ENCODE data around the gene MAPK4.

Gene MAPK4

DNA sequence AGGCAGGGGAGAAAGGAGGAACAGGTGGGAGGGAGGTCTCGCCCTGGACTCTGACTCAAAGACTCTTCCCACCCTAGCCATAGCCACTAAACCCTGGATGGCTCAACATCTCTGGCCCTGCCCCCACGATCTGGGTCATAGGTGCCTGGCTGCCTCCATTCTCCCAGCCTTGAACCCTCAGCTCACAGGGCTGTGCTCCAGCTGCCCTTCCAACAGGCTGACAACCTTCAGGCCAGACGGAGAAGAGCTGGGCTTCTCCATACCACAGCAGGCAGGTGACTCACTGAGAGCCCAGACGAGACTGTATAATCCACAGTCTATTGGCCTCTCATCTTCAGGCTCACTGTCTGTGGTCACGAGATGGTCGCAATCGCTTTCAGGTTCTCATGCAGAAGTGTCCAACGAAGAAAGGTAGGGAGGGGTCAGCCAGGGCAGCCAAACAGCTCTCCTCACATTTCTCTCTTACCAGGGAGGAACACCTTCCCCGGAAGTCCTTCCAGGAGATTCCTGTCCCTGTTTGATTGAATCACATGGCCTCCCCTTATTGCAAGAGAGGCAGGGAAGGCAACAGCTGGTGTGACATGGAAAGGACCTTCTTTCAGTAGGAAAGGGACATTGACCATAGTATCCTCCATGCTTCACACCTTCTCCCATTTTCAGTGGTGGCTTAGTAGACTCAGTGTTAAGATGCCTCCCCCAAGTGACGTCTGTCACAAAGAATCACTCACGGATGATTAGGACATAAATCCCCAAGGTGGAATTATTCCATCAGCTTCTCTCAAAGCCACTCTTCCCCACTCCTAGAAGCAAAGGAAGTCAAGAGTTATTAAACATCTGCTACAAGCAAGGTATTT is 159.8 kb downstream of the MAPK4 start:
- no peak for DNase-seq (ENCODE audit: low read depth, low spot score)

DNA sequence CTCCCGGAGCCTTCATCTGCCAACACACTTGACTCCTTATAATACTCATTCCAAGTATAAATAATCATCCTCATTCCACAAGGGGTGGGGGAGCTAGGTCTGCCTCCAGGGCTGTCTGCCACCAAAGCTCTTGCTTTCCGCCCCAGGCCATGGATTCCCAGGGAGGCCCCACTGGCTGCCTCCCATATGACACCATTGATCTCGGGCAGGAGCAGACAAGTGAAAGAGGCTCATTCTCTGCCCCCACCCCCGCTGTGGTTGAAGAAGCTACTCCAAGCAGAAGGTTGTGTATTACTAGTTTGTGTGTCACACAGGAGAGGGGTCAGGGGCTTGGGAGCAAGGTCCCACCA is 160.4 kb downstream of the MAPK4 start:
- no peak for DNase-seq (ENCODE audit: low read depth, low spot score)

DNA sequence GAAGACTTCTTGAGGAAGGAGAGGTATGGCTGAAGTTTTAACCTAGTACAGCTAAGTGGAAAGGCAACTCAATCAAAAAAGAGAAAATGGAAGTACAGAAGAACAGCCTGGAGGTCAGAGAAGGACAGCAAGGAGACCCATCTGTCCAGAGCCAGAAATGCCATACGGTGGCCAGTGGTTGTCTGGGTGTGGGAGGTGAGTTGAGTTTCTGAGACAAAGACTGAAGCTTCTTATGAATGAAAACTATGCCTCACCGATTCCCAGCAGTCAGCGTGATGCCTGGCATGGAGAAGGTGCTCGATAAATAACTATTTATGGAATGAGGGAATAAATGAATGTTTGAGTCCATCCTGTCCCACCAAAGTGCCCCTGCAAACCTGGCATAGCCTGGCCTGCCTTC is 161.1 kb downstream of the MAPK4 start:
- DNase-seq (ENCODE audit: low read depth, low spot score), result no peak

DNA sequence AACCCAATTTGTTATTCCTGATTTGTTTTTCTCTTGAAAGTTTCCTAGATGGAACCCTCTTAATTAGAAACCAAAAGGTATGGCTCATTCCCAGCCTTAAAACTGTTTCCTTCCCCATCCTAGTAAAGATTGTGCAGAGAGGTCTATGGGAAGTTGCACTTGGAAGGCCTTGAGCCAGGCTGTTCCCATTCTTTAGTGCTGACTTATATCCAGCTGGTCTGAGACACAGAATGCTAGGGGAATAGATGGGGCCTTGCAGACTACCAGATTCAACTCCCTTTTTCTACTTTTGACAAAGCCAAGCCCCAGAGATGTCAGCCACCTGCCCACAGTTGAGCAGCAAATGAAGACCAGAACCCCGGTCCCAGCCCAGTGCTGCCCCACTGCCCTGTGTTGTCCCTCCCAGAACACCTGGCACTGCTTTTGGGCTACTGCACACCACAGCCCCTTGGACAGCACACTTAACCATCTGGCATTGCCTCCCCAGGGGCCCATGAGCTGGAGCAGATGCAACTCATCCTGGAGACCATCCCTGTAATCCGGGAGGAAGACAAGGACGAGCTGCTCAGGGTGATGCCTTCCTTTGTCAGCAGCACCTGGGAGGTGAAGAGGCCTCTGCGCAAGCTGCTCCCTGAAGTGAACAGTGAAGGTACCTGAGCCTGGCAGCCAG is 161.7 kb downstream of the MAPK4 start:
- no peak for DNase-seq (ENCODE audit: low read depth, low spot score)

DNA sequence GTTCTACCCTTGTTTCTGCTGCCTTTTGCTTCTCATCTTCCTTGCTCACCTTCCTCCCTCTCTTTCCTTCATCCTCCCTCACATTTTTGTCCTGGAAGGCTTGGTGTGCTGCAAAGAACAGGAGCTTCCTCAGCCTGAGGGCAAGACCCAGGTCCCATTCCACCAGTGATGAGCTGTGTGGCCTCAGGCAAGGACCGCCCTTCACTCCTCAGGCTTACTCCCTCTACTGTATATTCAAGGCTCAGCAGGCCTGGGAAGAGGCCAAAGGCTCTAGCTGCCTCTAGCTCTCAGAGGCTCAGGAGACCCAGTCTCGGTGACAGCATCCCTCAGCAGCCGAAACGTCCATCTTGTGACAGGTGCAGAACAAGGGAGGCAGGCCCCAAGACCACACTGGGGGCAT is 162.4 kb downstream of the MAPK4 start:
- no peak for DNase-seq (ENCODE audit: low read depth, low spot score)

DNA sequence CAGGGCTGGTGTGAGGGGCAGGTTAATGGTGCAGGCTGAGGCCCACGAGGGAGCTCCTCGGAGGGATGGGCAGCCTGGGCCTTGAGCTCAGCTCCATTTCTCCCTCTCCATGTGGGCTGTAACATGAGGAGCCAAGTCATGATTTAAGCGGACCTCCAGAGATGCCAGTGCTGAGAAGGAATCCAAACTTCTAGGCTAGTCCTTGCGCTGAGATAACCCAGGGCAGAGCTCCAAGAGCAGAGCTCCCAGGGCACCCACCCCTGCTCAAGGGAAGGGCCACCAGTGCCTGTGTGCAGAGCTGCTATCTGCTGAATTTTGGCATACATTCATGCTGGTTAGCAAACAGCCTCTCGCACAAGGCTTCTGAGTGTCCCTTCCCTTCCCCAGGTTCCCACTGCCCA is 164.9 kb downstream of the MAPK4 start:
- DNase-seq (ENCODE audit: low read depth, low spot score), result no peak

DNA sequence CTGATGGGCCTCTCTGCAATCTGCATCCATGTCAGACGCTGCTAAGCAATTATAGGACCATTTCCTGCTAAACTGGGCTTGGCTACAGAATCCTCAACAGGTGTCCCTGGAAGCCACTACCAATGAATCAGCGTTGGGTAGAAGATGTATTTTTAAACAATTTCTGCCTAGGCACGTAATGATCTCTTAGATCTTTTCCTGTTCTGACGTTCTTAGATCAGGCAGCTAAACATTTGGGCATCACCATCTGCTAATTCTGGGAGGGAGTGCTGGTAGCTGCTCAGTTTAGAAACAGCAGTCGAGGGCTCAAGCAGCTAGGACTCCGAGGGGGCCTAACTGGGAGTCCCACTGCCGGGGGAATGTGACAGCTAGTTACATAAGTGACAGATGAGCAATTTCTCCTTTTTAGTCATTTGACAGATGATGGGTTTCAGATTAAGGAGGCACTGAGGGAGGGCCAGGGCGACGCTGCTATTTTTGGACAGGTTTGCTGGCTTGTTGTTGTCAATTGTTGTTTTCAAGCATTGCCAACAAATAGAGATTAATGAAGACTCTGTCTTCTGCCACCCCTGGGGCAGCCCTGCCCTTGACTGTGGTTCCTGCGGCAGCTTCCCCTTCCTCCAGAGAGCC is 167.2 kb downstream of the MAPK4 start:
- no peak for DNase-seq (ENCODE audit: low read depth, low spot score)

DNA sequence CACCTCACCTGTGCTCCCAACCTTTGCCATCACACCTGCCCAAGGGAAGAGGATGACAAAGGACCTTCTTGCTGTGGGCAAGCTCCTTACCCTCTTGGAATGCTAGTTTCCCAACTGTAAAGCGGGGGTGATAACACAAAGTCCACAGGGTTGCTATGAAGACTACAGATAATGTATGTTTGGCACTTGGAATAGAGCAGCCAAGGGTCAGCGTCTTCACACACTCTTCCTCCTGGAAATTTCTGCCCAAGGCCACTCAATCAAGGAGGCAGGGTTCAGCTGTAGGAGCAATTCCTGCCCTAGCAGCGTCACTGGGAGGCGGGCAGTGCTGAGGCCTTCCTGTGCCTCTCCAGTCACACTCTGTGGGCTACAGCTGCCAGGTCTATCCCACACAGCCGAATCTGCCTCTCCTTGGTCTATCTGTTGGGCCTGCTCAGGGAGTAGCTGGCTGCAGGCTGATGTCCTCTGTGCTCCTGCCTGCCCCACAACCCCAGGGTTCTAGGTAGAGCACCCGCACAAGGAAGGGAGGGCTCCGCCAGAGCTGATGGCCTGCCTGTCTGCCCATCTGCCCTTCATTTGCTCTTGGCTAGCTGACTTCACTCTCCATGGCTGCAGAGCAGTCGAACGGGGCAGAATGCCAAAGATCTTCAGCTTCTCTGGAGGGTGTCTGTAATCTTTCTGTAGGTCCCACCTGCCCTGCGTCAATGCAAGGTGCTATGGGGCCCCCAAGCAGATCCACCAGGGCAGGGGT is 168.0 kb downstream of the MAPK4 start:
- DNase-seq (ENCODE audit: low read depth, low spot score), result no peak

DNA sequence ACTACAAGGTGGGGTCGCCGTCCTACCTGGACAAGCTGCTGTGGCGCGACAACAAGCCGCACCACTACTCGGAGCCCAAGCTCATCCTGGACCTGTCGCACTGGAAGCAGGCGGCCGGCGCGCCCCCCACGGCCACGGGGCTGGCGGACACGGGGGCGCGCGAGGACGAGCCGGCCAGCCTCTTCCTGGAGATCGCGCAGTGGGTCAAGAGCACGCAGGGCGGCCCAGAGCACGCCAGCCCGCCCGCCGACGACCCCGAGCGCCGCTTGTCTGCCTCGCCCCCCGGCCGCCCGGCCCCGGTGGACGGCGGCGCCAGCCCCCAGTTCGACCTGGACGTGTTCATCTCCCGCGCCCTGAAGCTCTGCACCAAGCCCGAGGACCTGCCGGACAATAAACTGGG is 169.5 kb downstream of the MAPK4 start:
- DNase-seq (ENCODE audit: low read depth, low spot score), result no peak

DNA sequence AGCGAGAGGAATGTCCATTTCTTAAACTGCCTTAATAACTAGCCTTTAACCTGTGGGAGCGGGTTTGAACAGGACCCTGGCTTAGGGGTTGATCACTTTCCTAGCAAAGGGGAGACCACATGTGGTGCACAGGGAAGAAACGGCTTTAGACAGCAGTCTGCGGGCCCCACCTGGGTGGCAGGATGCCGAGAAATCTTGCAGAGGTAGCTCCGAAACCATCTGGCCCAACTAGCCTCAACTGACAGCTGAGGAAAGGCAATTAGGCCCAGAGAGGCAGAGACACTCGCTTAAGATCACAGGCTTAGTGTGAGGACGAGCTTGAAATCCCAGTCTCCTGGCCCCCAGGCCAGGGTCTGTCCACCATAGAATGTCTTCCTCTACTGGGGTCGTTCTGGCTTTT is 170.1 kb downstream of the MAPK4 start:
- no peak for DNase-seq (ENCODE audit: low read depth, low spot score)

DNA sequence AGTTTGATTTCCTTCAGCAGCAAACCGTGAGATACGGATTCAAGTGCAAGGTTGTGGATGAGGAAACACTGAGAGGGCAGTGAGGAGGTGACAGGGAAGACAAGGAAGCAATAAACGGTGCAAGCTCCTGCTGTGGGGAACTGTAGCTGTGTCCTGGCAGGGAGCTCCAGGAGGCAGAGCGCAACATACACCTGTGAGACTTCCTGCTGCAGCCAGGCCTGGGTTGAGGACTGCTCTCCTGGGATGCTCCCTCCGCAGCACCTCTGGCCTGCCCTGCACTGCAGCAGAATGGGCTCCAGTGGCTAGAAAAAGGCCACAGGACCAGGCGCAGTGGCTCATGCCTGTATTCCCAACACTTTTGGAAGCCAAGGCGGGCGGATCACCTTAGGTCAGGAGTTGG is 174.5 kb downstream of the MAPK4 start:
- DNase-seq (ENCODE audit: low read depth, low spot score), result no peak

DNA sequence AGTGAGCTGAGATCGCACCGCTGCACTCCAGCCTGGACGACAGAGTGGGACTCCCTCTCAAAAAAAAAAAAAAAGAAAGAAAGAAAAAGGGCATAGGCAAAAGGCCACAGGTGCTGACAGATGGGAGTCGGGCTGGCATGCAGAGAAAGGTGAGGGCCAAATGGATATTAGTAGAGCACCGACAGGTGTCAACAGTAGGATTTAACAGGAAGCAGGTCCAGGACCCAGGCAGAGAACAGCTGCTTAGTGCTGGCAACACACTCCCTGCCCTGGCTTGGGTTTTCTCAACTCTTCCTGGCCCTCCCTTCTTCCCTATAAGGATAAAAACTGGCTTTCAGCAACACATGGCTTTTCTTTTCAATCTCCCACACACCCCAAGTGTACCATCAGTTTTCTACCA is 175.0 kb downstream of the MAPK4 start:
- no peak for DNase-seq (ENCODE audit: low read depth, low spot score)

DNA sequence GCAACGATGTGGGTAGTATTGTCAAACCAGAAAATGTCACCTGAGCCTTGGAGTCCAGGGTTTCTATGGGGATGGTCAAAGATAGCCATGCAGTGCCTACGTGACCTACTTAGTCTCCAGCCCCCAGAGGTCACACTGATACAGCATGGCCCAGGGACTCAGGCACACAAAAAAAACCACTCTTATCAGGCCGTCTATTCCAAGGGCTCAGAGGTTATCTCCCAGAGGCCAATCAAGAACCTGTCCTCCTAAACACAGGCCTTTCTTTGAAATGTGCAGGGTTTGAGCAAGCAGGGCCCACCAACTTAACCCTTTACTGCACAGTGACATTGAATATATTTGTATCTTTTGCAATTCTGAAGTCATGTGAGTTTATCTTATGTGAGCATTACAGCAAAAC is 177.2 kb downstream of the MAPK4 start:
- no peak for DNase-seq (ENCODE audit: low read depth, low spot score)

DNA sequence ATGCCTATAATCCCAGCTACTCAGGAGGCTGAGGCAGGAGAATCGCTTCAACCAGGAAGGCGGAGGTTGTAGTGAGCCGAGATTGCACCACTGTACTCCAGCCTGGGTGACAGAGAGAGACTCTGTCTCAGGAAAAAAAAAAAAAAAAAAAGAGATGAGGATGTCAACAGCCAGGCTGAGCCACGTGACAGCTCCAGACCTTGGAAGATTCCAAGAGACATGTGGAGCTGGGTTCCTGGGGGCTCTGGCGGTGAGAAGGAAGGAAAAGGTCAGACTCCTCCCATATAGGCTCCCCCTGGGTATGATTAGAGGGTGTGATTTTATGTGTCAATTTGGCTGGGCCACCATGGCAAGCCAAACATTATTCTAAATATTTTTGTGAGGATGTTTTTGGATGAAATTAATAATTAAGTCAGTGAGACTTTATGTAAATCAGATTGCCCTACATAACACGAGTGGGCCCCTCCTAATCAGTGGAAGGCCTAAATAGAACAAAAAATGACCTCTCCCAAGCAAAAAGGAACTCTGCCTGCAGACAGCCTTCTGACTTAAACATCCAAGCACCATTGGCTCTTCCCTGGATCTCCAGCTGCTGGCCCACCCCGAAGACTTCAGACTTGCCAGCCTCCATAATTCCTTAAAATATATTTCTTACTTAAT is 178.3 kb downstream of the MAPK4 start:
- no peak for DNase-seq (ENCODE audit: low read depth, low spot score)

DNA sequence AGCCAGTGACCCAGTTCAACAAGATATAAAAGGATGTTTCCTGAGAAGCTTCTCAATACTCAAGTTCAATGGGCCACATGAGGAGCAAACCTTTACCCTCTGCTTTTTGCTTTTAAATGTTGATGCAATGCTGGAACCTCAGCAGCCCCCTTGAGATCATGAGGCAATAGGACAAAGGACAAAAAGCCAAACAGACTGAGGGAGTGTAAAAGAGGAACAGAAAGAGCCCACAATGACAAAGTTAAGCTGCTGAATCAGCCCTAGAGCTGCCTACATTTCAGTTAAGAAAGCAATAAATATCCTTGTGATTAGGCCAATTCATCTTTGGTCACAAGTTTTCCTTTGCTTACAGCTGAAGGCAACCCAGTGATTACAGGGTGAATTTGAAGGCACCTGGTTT is 183.1 kb downstream of the MAPK4 start:
- DNase-seq (ENCODE audit: low read depth, low spot score), result no peak

DNA sequence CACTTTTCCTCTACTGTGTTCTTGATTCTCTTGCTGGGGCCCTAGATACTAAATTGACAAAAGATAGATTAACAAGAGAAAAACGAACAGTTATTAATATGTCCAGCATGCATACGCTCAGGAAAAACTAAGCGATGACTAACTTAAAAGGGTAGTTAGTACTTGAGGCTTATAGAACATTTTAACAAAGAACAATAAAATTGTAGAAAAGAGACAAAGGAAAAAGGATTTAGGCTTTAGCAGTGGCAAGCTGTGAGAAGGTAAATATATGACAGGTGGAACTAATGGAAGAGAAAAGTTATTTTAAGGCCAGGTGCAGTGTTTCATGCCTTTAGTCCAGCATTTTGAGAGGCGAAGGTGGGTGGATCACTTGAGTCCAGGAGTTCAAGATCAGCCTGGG is 184.4 kb downstream of the MAPK4 start:
- no peak for DNase-seq (ENCODE audit: low read depth, low spot score)

DNA sequence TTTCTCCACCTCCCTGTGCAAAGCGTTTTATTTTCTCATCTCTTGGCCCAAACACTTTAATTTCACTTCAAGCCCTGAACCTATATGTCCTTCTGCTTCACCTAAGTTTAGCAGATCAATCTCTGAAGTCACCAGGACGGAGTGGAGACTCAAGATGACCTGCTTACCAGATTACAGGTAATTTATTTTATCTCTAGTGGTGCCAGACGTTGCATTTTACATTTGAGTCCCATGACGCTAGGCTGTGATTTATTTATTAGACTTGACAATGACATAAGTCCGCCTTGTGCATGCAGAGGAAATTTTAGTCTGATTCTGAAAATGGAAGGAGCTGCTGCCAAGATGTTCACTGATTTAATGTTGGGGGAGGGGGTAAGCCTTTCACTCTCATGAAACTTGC is 186.1 kb downstream of the MAPK4 start:
- no peak for DNase-seq (ENCODE audit: low read depth, low spot score)

DNA sequence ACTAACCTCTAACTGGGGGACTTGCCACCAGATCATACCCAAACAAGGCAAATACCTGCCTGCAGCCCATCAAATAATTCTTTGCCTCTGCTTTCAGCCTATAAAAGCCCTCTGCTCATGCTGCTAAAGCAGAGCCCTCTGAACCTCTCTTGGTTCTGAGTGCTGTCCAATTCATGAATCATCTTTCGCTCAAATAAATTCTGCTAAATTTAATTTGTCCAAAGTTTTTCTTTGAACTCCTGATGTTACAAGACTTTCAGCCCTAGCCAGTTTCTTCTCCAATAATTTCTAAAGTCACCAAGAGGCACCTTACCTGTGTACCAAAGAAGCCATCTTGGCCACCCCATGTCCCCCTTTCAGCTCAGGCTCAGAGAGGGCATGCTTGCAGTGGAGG is 188.0 kb downstream of the MAPK4 start:
- no peak for DNase-seq (ENCODE audit: low read depth, low spot score)

DNA sequence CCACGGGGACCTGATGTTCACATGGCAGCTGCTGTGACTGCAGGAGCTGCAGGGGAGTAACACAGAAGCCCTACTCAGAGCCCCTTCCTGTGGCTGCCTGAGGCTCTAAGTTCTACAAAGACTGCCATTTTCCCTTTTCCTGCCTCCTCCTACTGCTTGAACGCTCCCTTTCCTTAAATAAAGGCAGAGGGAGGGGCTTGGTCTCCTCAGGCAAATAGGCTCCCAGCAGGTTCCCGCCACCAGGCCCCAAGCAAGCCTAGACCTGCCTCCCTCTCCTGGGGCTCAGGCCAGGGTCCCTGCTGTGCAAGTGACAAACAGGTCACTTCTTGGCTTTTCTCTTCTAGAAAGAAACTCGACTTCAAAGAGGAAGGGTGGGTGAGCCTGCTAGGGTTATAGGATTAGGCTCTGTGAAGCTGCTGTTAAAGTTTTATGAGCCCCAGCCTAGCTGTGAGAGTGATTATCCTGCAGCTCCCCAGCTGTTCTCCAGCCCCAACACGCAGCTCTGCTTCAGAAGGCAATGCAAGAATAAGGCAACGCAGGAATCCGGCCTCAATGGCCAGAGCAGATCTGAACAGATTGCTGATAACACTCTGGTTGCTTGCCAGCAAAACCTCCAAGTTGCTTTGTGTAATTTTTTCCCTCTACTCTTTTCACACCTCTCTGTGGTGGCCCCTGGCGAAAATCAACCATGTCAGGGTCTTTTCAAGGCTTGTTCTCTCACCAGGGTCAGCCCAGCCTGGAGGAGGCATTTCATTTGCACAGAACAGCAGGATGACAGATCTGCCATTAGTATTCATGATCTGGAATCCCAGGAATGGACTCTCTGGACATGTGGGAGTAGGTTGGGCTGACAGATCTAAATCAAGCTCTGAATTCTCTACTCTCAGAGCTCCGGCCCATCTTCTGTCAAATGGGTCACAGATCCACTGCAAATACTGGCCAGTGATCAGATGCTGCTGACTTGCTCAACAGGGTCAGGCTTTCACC is 188.6 kb downstream of the MAPK4 start:
- DNase-seq (ENCODE audit: low read depth, low spot score), result no peak

DNA sequence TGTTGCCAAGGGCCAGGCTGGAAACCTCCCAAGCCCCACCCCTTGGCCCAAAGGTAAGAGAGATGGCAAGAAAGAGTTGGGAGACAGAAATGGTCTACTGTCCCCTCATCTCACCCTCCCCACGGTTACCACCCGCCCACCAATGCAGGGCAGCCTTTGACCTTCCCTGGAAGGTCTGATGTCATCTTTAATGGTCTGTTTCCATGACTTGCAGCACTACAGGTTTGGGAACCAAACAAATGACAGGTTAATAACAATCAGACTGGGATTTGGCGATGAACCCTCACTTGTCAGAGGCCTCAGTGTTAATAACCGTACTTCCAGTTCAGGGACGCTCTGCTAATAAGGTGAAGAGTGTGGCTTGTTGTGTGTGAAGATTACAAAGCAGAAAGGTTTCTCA is 189.5 kb downstream of the MAPK4 start:
- no peak for DNase-seq (ENCODE audit: low read depth, low spot score)

DNA sequence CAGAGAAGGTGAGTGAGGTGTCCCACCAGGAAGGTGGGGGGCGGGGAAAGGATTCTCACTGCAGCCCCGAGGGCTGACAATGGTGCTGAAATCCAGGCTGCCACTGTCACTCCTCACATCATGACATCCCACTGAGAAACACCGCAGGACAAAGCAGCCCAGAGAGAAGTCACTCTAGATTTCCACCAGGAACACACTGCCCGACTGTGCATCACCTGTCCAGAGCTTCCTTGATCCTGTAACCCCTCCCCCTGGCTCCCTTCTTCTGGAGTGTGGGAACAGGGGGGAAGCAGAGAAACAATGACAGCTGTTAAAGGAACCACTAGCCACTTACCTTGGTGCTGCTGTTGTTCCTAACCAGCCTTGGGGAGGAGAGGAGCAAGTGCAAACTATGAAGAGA is 190.1 kb downstream of the MAPK4 start:
- no peak for DNase-seq (ENCODE audit: low read depth, low spot score)

Data from smooth muscle cell of the brain vasculature (primary cell).